Measurements from ENCODE around the gene FRRS1.

FRRS1 gene

DNA sequence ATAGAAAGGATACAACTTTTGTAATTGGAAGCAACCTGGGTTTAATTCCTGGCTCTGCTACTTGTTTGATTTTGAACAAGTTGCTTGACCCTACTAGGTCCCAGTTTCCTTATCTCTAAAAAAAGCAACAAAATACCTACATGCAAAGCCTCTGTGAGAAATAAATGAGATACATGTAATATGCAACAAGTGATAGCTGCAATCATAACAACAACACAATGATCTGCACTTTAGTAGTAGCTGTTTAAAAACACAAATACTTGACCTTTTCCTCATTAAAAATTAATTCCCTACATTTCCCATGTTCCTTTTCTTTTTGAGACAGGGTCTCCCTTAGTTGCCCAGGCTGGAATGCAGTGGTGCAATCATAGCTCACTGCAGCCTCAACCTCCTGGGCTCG, 40.0 kb downstream of the FRRS1 start:
- Histone ChIP-seq H3K4me2 (ENCODE audit: insufficient read depth, low read length) (no peak overlapping the region), H4K20me1 (ENCODE audit: insufficient read depth, low read length) (no peaks in the 10 kb centered on the region), H3K9ac (ENCODE audit: low read depth, low read length) (no peak overlapping the region), H3K4me1 (ENCODE audit: insufficient read depth, low read length) (no peaks in the 10 kb centered on the region), H3K4me3 (ENCODE audit: low read depth in 1 of 2, low read length in 2 of 2) (no peak overlapping the region), H3K27me3 (ENCODE audit: insufficient read depth, low read length, poor library complexity) (no peaks in the 10 kb centered on the region), H3K9me3 (ENCODE audit: insufficient read depth, low read length, severe bottlenecking) (no peaks in the 10 kb centered on the region), H3K36me3 (ENCODE audit: insufficient read depth, low read length) (0 out of 2 replicates have a peak, but pooled peaks cover 8% of the 10 kb centered on the region), H2AFZ (ENCODE audit: low read depth, low read length) (no peak overlapping the region), H3K27ac (ENCODE audit: low read length) (no peak overlapping the region), H3K79me2 (ENCODE audit: insufficient read depth, low read length) (no peaks in the 10 kb centered on the region)
- DNase-seq (no peak), ATAC-seq (ENCODE audit: insufficient read depth, low read depth) (no peak)
- TF ChIP-seq, protein P1, sequence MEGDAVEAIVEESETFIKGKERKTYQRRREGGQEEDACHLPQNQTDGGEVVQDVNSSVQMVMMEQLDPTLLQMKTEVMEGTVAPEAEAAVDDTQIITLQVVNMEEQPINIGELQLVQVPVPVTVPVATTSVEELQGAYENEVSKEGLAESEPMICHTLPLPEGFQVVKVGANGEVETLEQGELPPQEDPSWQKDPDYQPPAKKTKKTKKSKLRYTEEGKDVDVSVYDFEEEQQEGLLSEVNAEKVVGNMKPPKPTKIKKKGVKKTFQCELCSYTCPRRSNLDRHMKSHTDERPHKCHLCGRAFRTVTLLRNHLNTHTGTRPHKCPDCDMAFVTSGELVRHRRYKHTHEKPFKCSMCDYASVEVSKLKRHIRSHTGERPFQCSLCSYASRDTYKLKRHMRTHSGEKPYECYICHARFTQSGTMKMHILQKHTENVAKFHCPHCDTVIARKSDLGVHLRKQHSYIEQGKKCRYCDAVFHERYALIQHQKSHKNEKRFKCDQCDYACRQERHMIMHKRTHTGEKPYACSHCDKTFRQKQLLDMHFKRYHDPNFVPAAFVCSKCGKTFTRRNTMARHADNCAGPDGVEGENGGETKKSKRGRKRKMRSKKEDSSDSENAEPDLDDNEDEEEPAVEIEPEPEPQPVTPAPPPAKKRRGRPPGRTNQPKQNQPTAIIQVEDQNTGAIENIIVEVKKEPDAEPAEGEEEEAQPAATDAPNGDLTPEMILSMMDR (IDR thresholded peaks at IDR 0.05; ENCODE audit: borderline replicate concordance, extremely low read depth, low read length, poor library complexity, severe bottlenecking) = no peak
- no peak for TF ChIP-seq EZH2 (IDR thresholded peaks at IDR 0.05; ENCODE audit: borderline replicate concordance, low read depth, low read length, severe bottlenecking)

DNA sequence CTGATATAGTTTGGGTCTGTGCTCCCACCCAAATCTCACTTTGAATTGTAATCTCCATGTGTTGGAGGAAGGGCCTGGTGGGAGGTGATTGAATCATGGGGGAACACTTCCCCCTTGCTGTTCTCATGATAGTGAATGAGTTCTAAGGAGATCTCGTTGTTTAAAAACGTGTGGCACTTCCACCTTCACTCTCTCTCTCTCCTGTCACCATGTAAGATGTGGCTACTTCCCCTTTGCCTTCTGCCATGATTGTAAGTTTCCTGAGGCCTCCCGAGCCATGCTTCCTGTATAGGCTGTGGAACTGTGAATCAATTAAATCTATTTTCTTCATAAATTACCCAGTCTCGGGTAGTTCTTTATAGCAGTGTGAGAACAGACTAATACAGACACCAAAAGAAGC, 40.4 kb downstream of the FRRS1 start:
- H3K27me3 ChIP-seq (ENCODE audit: insufficient read depth, low read length, poor library complexity) = no peaks in the 10 kb centered on the region
- TF ChIP-seq, protein P1 (IDR thresholded peaks at IDR 0.05; ENCODE audit: borderline replicate concordance, extremely low read depth, low read length, poor library complexity, severe bottlenecking) = no peak

DNA sequence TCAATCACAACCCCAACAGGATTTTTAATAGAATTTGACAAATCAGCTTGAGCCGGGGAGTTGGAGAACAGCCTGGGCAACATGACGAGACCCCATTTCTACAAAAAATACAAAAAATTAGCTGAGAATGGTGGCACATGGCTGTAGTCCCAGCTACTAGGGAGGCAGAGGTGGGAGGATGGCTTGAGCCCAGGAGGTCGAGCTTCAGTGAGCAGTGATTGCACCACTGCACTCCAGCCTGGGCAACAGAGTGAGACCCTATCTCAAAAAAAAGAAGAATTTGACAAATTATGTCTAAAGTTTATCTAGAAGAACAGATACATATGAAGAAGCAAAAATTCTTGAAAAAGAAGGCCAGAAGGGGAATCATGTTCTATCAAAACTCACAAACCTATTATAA, 43.2 kb downstream of the FRRS1 start:
- Histone ChIP-seq H3K4me2 (ENCODE audit: insufficient read depth, low read length) (no peak overlapping the region), H3K79me2 (ENCODE audit: insufficient read depth, low read length) (no peaks in the 10 kb centered on the region), H3K4me3 (ENCODE audit: low read depth in 1 of 2, low read length in 2 of 2) (no peak overlapping the region), H3K27ac (ENCODE audit: low read length) (no peak overlapping the region), H3K9me3 (ENCODE audit: insufficient read depth, low read length, severe bottlenecking) (no peaks in the 10 kb centered on the region), H2AFZ (ENCODE audit: low read depth, low read length) (no peak overlapping the region), H3K27me3 (ENCODE audit: insufficient read depth, low read length, poor library complexity) (no peaks in the 10 kb centered on the region), H3K36me3 (ENCODE audit: insufficient read depth, low read length) (0 out of 2 replicates have a peak, but pooled peaks cover 3% of the 10 kb centered on the region), H3K4me1 (ENCODE audit: insufficient read depth, low read length) (no peaks in the 10 kb centered on the region), H4K20me1 (ENCODE audit: insufficient read depth, low read length) (no peaks in the 10 kb centered on the region), H3K9ac (ENCODE audit: low read depth, low read length) (no peak overlapping the region)
- no peak for ATAC-seq (ENCODE audit: insufficient read depth, low read depth)
- TF ChIP-seq, protein P1 (IDR thresholded peaks at IDR 0.05; ENCODE audit: borderline replicate concordance, extremely low read depth, low read length, poor library complexity, severe bottlenecking) = no peak
- TF ChIP-seq EZH2 (IDR thresholded peaks at IDR 0.05; ENCODE audit: borderline replicate concordance, low read depth, low read length, severe bottlenecking) = no peak
- no peak for DNase-seq

More for the DNA sequence above, 40.4 kb downstream of the FRRS1 start:
- Histone ChIP-seq H3K9me3 (ENCODE audit: insufficient read depth, low read length, severe bottlenecking) (no peaks in the 10 kb centered on the region), H3K9ac (ENCODE audit: low read depth, low read length) (no peak overlapping the region), H3K27ac (ENCODE audit: low read length) (no peak overlapping the region), H4K20me1 (ENCODE audit: insufficient read depth, low read length) (no peaks in the 10 kb centered on the region), H3K79me2 (ENCODE audit: insufficient read depth, low read length) (no peaks in the 10 kb centered on the region), H3K4me2 (ENCODE audit: insufficient read depth, low read length) (no peak overlapping the region), H3K36me3 (ENCODE audit: insufficient read depth, low read length) (0 out of 2 replicates have a peak, but pooled peaks cover 8% of the 10 kb centered on the region), H3K4me3 (ENCODE audit: low read depth in 1 of 2, low read length in 2 of 2) (no peak overlapping the region), H2AFZ (ENCODE audit: low read depth, low read length) (no peak overlapping the region), H3K4me1 (ENCODE audit: insufficient read depth, low read length) (no peaks in the 10 kb centered on the region)
- DNase-seq (no peak), ATAC-seq (ENCODE audit: insufficient read depth, low read depth) (no peak)

DNA sequence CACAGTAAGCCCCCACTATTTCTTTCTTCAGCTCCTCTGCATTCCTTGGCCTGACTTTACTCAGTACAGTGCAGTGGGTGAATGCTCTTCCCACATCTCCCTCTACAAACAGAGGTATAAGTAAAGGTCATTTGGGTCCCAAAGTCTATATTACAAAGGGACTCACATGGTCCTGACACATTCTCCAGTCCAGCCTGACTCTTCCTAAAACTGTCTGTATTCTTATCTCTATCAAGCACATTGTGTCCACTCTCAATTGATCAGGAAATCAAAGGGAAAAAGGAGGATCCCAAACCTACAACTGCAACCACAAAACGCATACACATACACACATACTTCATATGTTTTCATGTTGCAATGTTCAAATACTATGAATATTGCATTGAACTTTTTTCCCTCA, 49.4 kb downstream of the FRRS1 start:
- H3K4me3 ChIP-seq (ENCODE audit: low read depth in 1 of 2, low read length in 2 of 2) = no peak overlapping the region
- H3K79me2 ChIP-seq (ENCODE audit: insufficient read depth, low read length) = no peaks in the 10 kb centered on the region
- no peak for TF ChIP-seq EZH2 (IDR thresholded peaks at IDR 0.05; ENCODE audit: borderline replicate concordance, low read depth, low read length, severe bottlenecking)
- TF ChIP-seq, protein P1 (IDR thresholded peaks at IDR 0.05; ENCODE audit: borderline replicate concordance, extremely low read depth, low read length, poor library complexity, severe bottlenecking) = no peak
- no peaks in the 10 kb centered on the region for H3K27me3 ChIP-seq (ENCODE audit: insufficient read depth, low read length, poor library complexity)
- DNase-seq (no peak), ATAC-seq (ENCODE audit: insufficient read depth, low read depth) (no peak)
- no peak overlapping the region for H3K9ac ChIP-seq (ENCODE audit: low read depth, low read length)
- H3K4me2 ChIP-seq (ENCODE audit: insufficient read depth, low read length) = no peak overlapping the region
- no peak overlapping the region for H3K27ac ChIP-seq (ENCODE audit: low read length)
- peaks cover 14% of the 10 kb centered on the region; the same call in 1 of the 2 replicates for H3K36me3 ChIP-seq (ENCODE audit: insufficient read depth, low read length)
- no peaks in the 10 kb centered on the region for H3K4me1 ChIP-seq (ENCODE audit: insufficient read depth, low read length)
- no peaks in the 10 kb centered on the region for H4K20me1 ChIP-seq (ENCODE audit: insufficient read depth, low read length)
- H3K9me3 ChIP-seq (ENCODE audit: insufficient read depth, low read length, severe bottlenecking) = no peaks in the 10 kb centered on the region
- H2AFZ ChIP-seq (ENCODE audit: low read depth, low read length) = no peak overlapping the region

All from DND-41 (cell line).